IPS-20b (cell line): ENCODE measurements around the gene GLTPD2.
A peak's percentile ranks its signal among the peaks of the same experiment; 100 is the strongest.

Experiments used
- H3K27ac ChIP-seq: one replicate; pipeline ENCODE4 v1.5.1; 2013; ENCODE audit warnings: low read length
- H3K27me3 ChIP-seq: 2 replicates; pipeline ENCODE4 v1.6.1; 2013; ENCODE audit warnings: mild to moderate bottlenecking, low read length, inconsistent platforms; ENCODE audit not compliant: insufficient read depth
- H3K36me3 ChIP-seq: 2 replicates; pipeline ENCODE4 v1.6.1; 2013; ENCODE audit warnings: low read depth, mild to moderate bottlenecking, inconsistent platforms, low read length, moderate library complexity; ENCODE audit not compliant: insufficient read depth
- H3K4me1 ChIP-seq: 2 replicates; pipeline ENCODE4 v1.6.1; 2013; ENCODE audit warnings: mild to moderate bottlenecking, control low read depth, inconsistent platforms, low read length, moderate library complexity; ENCODE audit not compliant: insufficient read depth
- H3K4me3 ChIP-seq: 2 replicates; pipeline ENCODE4 v1.5.1; 2013; ENCODE audit warnings: mild to moderate bottlenecking, low read length, inconsistent platforms
- H3K9ac ChIP-seq: 2 replicates; pipeline ENCODE4 v1.6.1; 2013; ENCODE audit warnings: low read depth, mild to moderate bottlenecking, inconsistent platforms, low read length, moderate library complexity
- H3K9me3 ChIP-seq: 2 replicates; pipeline ENCODE4 v1.6.1; 2013; ENCODE audit warnings: mild to moderate bottlenecking, low read depth, low read length, inconsistent platforms; ENCODE audit not compliant: insufficient read depth

Gene GLTPD2

GRCh38 chr17:4795168-4795567 lies 6.4 kb downstream of the GLTPD2 start:
- Histone ChIP-seq H3K27me3 (peaks cover 25% of the 10 kb centered on the region), H3K27ac (no peak overlapping the region), H3K9ac (no peak overlapping the region), H3K4me3 (no peak overlapping the region), H3K9me3 (no peaks in the 10 kb centered on the region), H3K36me3 (peaks cover 20% of the 10 kb centered on the region), H3K4me1 (0 out of 2 replicates have a peak, but pooled peaks cover 3% of the 10 kb centered on the region)

- Histone ChIP-seq H3K4me3 (peak overlapping the region; percentile 98), H3K27me3 (peaks cover 12% of the 10 kb centered on the region; the same call in 1 of the 2 replicates), H3K4me1 (no peaks in the 10 kb centered on the region), H3K36me3 (peaks cover 20% of the 10 kb centered on the region), H3K9ac (peak overlapping the region; percentile 97), H3K9me3 (no peaks in the 10 kb centered on the region), H3K27ac (peak overlapping the region; percentile 65)
Measured at GRCh38 chr17:4796552-4796920, 7.8 kb downstream of the GLTPD2 start.

GRCh38 chr17:4800462-4801196 lies 11.9 kb downstream of the GLTPD2 start:
- H3K27me3 ChIP-seq: no peaks in the 10 kb centered on the region
- H3K9me3 ChIP-seq: no peaks in the 10 kb centered on the region
- no peaks in the 10 kb centered on the region for H3K4me1 ChIP-seq
- no peak overlapping the region for H3K27ac ChIP-seq
- no peak overlapping the region for H3K9ac ChIP-seq
- H3K4me3 ChIP-seq: no peak overlapping the region
- H3K36me3 ChIP-seq: peaks cover 20% of the 10 kb centered on the region

GRCh38 chr17:4802228-4802627 lies 13.5 kb downstream of the GLTPD2 start, which contains the start of gene C17orf114:
TSS of gene C17orf114 (minus strand) at chr17:4802328.
- H3K27ac ChIP-seq: no peak within 1 kb of the TSS
- no peaks in the 10 kb centered on the region for H3K9me3 ChIP-seq
- H3K4me3 ChIP-seq: no peak within 1 kb of the TSS
- no peaks in the 10 kb centered on the region; the same call in 1 of the 2 replicates for H3K27me3 ChIP-seq
- H3K9ac ChIP-seq: no peak within 1 kb of the TSS
- peaks cover 4% of the 10 kb centered on the region; the same call in 1 of the 2 replicates for H3K4me1 ChIP-seq
- H3K36me3 ChIP-seq: peaks cover 18% of the 10 kb centered on the region

GRCh38 chr17:4806456-4806776 lies 17.7 kb downstream of the GLTPD2 start:
- H3K4me1 ChIP-seq: peaks cover 4% of the 10 kb centered on the region; the same call in 1 of the 2 replicates
- H3K27me3 ChIP-seq: no peaks in the 10 kb centered on the region; the same call in 1 of the 2 replicates
- H3K9ac ChIP-seq: peak overlapping the region; percentile 49; the same call in 1 of the 2 replicates
- peaks cover 26% of the 10 kb centered on the region for H3K36me3 ChIP-seq
- H3K27ac ChIP-seq: no peak overlapping the region
- H3K4me3 ChIP-seq: peak overlapping the region; percentile 77
- no peaks in the 10 kb centered on the region for H3K9me3 ChIP-seq

- Histone ChIP-seq H3K27ac (no peak within 1 kb of the TSS), H3K9me3 (no peaks in the 10 kb centered on the region), H3K4me1 (peaks cover 4% of the 10 kb centered on the region; the same call in 1 of the 2 replicates), H3K4me3 (peak within 1 kb of the TSS; percentile 77), H3K9ac (peak within 1 kb of the TSS; percentile 69), H3K27me3 (no peaks in the 10 kb centered on the region; the same call in 1 of the 2 replicates), H3K36me3 (peaks cover 29% of the 10 kb centered on the region)
Measured at GRCh38 chr17:4806777-4807604, 18.2 kb downstream of the GLTPD2 start, which contains the start of gene PLD2. TSS of gene PLD2 (plus strand) at chr17:4807152. CDS start at chr17:4807773, 621 bp downstream.

GRCh38 chr17:4807605-4808377 lies 19.0 kb downstream of the GLTPD2 start:
- H3K9me3 ChIP-seq: no peaks in the 10 kb centered on the region
- no peak overlapping the region for H3K27ac ChIP-seq
- H3K9ac ChIP-seq: peak overlapping the region; percentile 69; the same call in 1 of the 2 replicates
- peak overlapping the region; percentile 77 for H3K4me3 ChIP-seq
- peaks cover 29% of the 10 kb centered on the region for H3K36me3 ChIP-seq
- no peaks in the 10 kb centered on the region; the same call in 1 of the 2 replicates for H3K27me3 ChIP-seq
- H3K4me1 ChIP-seq: peaks cover 4% of the 10 kb centered on the region; the same call in 1 of the 2 replicates

- H3K36me3 ChIP-seq: peaks cover 29% of the 10 kb centered on the region
- H3K27ac ChIP-seq: no peak overlapping the region
- peaks cover 4% of the 10 kb centered on the region; the same call in 1 of the 2 replicates for H3K4me1 ChIP-seq
- H3K9ac ChIP-seq: no peak overlapping the region; the same call in 1 of the 2 replicates
- H3K27me3 ChIP-seq: no peaks in the 10 kb centered on the region; the same call in 1 of the 2 replicates
- no peaks in the 10 kb centered on the region for H3K9me3 ChIP-seq
- H3K4me3 ChIP-seq: no peak overlapping the region
Measured at GRCh38 chr17:4808378-4808767, 19.6 kb downstream of the GLTPD2 start.

GRCh38 chr17:4810696-4811290 lies 22.0 kb downstream of the GLTPD2 start:
- Histone ChIP-seq H3K9me3 (no peaks in the 10 kb centered on the region), H3K27me3 (no peaks in the 10 kb centered on the region; the same call in 1 of the 2 replicates), H3K9ac (no peak overlapping the region), H3K4me3 (no peak overlapping the region), H3K27ac (no peak overlapping the region), H3K4me1 (peaks cover 4% of the 10 kb centered on the region; the same call in 1 of the 2 replicates), H3K36me3 (peaks cover 36% of the 10 kb centered on the region)

GRCh38 chr17:4811471-4811870 lies 22.7 kb downstream of the GLTPD2 start:
- Histone ChIP-seq H3K4me3 (no peak overlapping the region), H3K4me1 (no peaks in the 10 kb centered on the region), H3K27ac (no peak overlapping the region), H3K9me3 (no peaks in the 10 kb centered on the region), H3K36me3 (peaks cover 43% of the 10 kb centered on the region), H3K27me3 (no peaks in the 10 kb centered on the region), H3K9ac (no peak overlapping the region)

GRCh38 chr17:4812690-4813089 lies 23.9 kb downstream of the GLTPD2 start:
- H3K36me3 ChIP-seq: peaks cover 54% of the 10 kb centered on the region
- no peak overlapping the region for H3K4me3 ChIP-seq
- no peaks in the 10 kb centered on the region for H3K4me1 ChIP-seq
- H3K27ac ChIP-seq: no peak overlapping the region
- no peaks in the 10 kb centered on the region for H3K27me3 ChIP-seq
- no peak overlapping the region for H3K9ac ChIP-seq
- H3K9me3 ChIP-seq: no peaks in the 10 kb centered on the region
